Upper lobe of left lung (tissue), 4 donors: Measurements from ENCODE around the gene ALDH3A2.

ENCODE experiments used
- POLR2A ChIP-seq, 4 donors: fragments of 450-650 bp; IDR thresholded peaks; one replicate each; pipeline ENCODE4 v1.5.1; 2016 to 2017; ENCODE audit warnings: antibody characterized with exemption in 4 of 4, mild to moderate bottlenecking in 2 of 4
- TF ChIP-seq, protein P1 (sequence below), 6 experiments: fragments of 450-650 bp in 4 of 6; fragments of 200-600 bp in 2 of 6; sonication (generic) in 2 of 6; IDR thresholded peaks; one replicate each; pipeline ENCODE4 v1.5.1; 2016 to 2019; ENCODE audit warnings: antibody characterized with exemption in 6 of 6

DNA sequence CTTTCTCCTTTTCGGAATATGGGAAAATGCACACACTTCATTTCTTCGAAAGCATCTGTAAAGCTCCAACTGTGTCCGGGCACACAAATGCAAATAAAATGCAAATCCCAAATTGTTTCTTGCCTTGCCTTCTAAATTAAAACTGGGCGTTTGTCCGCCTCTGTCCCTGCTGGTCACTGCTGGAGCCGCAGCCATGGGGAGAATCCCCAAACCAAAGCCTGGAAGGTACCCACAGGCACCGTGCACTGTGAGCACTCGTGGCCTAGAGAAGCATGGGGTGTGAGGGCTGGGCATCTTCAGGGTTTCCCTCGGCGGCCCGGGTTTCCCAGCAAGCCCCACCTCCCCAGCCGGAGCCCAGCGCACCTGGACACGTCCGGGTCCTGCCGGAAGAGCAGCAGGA, 64.9 kb downstream of the ALDH3A2 start:
- TF ChIP-seq, protein P1, sequence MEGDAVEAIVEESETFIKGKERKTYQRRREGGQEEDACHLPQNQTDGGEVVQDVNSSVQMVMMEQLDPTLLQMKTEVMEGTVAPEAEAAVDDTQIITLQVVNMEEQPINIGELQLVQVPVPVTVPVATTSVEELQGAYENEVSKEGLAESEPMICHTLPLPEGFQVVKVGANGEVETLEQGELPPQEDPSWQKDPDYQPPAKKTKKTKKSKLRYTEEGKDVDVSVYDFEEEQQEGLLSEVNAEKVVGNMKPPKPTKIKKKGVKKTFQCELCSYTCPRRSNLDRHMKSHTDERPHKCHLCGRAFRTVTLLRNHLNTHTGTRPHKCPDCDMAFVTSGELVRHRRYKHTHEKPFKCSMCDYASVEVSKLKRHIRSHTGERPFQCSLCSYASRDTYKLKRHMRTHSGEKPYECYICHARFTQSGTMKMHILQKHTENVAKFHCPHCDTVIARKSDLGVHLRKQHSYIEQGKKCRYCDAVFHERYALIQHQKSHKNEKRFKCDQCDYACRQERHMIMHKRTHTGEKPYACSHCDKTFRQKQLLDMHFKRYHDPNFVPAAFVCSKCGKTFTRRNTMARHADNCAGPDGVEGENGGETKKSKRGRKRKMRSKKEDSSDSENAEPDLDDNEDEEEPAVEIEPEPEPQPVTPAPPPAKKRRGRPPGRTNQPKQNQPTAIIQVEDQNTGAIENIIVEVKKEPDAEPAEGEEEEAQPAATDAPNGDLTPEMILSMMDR (IDR thresholded peaks at IDR 0.05): no peak
- no peak for TF ChIP-seq POLR2A (IDR thresholded peaks at IDR 0.05)
